ENCODE data around the gene MAN2A2.

The MAN2A2 gene

GRCh38 chr15:90950676-90951075 is 47.6 kb downstream of the MAN2A2 start:
- H2BK5ac ChIP-seq (ENCODE audit: low read length) = no peak overlapping the region
- no peak overlapping the region for H3K14ac ChIP-seq (ENCODE audit: low read length)
- no peak overlapping the region for H3K23ac ChIP-seq (ENCODE audit: low read depth, low read length, poor library complexity)
- no peak overlapping the region for H4K8ac ChIP-seq (ENCODE audit: low read depth, low read length)
- peaks cover 0 to 1% of the 10 kb centered on the region in 2 donors for H3K9me3 ChIP-seq (replicated peaks in 1 of 2; ENCODE audit: control insufficient read depth in 2 of 2, insufficient read depth in 1 of 2, low read depth in 1 of 2, low read length in 2 of 2)
- no CpG with 5 or more reads among the region's 6 CpGs for WGBS, 2 donors (ENCODE audit: extremely low coverage in 2 of 2, insufficient read length in 2 of 2, insufficient replicate concordance in 1 of 2)
- H3K27me3 ChIP-seq (ENCODE audit: control insufficient read depth in 3 of 3, insufficient read depth in 3 of 3, low read depth in 1 of 3, low read length in 3 of 3) = no peaks in the 10 kb centered on the region
- H4K91ac ChIP-seq (ENCODE audit: low read depth, low read length, poor library complexity) = no peak overlapping the region
- peaks cover 56 to 81% of the 10 kb centered on the region in 2 donors for H3K36me3 ChIP-seq (replicated peaks in 1 of 2; ENCODE audit: control insufficient read depth in 2 of 2, insufficient read depth in 2 of 2, low read length in 2 of 2)
- no peak overlapping the region for H2AK5ac ChIP-seq (ENCODE audit: low read depth, low read length)
- no peak overlapping the region for H3K18ac ChIP-seq (ENCODE audit: low read length)
- H3K4ac ChIP-seq (ENCODE audit: low read length) = no peak overlapping the region
- no peak overlapping the region for H2AFZ ChIP-seq (ENCODE audit: low read length)
- no peak overlapping the region for H3K4me2 ChIP-seq (ENCODE audit: insufficient read depth, low read length, poor library complexity, severe bottlenecking)
- H3K4me1 ChIP-seq (ENCODE audit: control insufficient read depth in 2 of 2, insufficient read depth in 1 of 2, low read depth in 1 of 2, low read length in 2 of 2) = no peaks in the 10 kb centered on the region
- no peak overlapping the region for H2BK120ac ChIP-seq (ENCODE audit: low read depth, low read length)
- H3K79me1 ChIP-seq (ENCODE audit: low read depth, low read length) = peaks cover 4% of the 10 kb centered on the region
- no peak overlapping the region for H2BK12ac ChIP-seq (ENCODE audit: low read length)
- H3K27ac ChIP-seq (replicated peaks; ENCODE audit: low read length) = no peak overlapping the region
- no peak overlapping the region for H2BK15ac ChIP-seq (ENCODE audit: low read length)
- DNase-seq (ENCODE audit: low spot score) = no peak
- H3K9ac ChIP-seq (ENCODE audit: low read depth, low read length, poor library complexity) = no peak overlapping the region
- no peak overlapping the region for H3K4me3 ChIP-seq (ENCODE audit: low read length in 2 of 2)

- Histone ChIP-seq H3K36me3 (replicated peaks in 1 of 2; ENCODE audit: control insufficient read depth in 2 of 2, insufficient read depth in 2 of 2, low read length in 2 of 2) (peaks cover 43 to 59% of the 10 kb centered on the region in 2 donors), H2BK120ac (ENCODE audit: low read depth, low read length) (no peak overlapping the region), H3K23ac (ENCODE audit: low read depth, low read length, poor library complexity) (no peak overlapping the region), H3K79me1 (ENCODE audit: low read depth, low read length) (peaks cover 9% of the 10 kb centered on the region), H3K9ac (ENCODE audit: low read depth, low read length, poor library complexity) (peak overlapping the region; percentile 70), H3K4me3 (ENCODE audit: low read length in 2 of 2) (no peak overlapping the region), H2AK5ac (ENCODE audit: low read depth, low read length) (no peak overlapping the region), H2AFZ (ENCODE audit: low read length) (no peak overlapping the region), H4K8ac (ENCODE audit: low read depth, low read length) (no peak overlapping the region), H2BK12ac (ENCODE audit: low read length) (no peak overlapping the region), H3K27me3 (ENCODE audit: control insufficient read depth in 3 of 3, insufficient read depth in 3 of 3, low read depth in 1 of 3, low read length in 3 of 3) (peaks cover 0 to 4% (median 0%) of the 10 kb centered on the region in 3 experiments), H3K4ac (ENCODE audit: low read length) (no peak overlapping the region), H3K9me3 (replicated peaks in 1 of 2; ENCODE audit: control insufficient read depth in 2 of 2, insufficient read depth in 1 of 2, low read depth in 1 of 2, low read length in 2 of 2) (peaks cover 0 to 1% of the 10 kb centered on the region in 2 donors), H3K14ac (ENCODE audit: low read length) (no peak overlapping the region), H3K4me2 (ENCODE audit: insufficient read depth, low read length, poor library complexity, severe bottlenecking) (no peak overlapping the region), H2BK5ac (ENCODE audit: low read length) (peak overlapping the region; percentile 11), H3K4me1 (ENCODE audit: control insufficient read depth in 2 of 2, insufficient read depth in 1 of 2, low read depth in 1 of 2, low read length in 2 of 2) (peaks cover 0 to 10% of the 10 kb centered on the region in 2 donors), H3K27ac (replicated peaks; ENCODE audit: low read length) (no peak overlapping the region), H2BK15ac (ENCODE audit: low read length) (no peak overlapping the region), H4K91ac (ENCODE audit: low read depth, low read length, poor library complexity) (no peak overlapping the region), H3K18ac (ENCODE audit: low read length) (no peak overlapping the region)
- no CpG with 5 or more reads among the region's 14 CpGs for WGBS, 2 donors (ENCODE audit: extremely low coverage in 2 of 2, insufficient read length in 2 of 2, insufficient replicate concordance in 1 of 2)
- no peak for DNase-seq (ENCODE audit: low spot score)
These were observed 50.0 kb downstream of the MAN2A2 start for GRCh38 chr15:90952901-90953677.

GRCh38 chr15:90953947-90954711 is 51.0 kb downstream of the MAN2A2 start:
- peaks cover 0 to 1% of the 10 kb centered on the region in 2 donors for H3K9me3 ChIP-seq (replicated peaks in 1 of 2; ENCODE audit: control insufficient read depth in 2 of 2, insufficient read depth in 1 of 2, low read depth in 1 of 2, low read length in 2 of 2)
- peak overlapping the region; percentile 48 for H4K8ac ChIP-seq (ENCODE audit: low read depth, low read length)
- no peak overlapping the region for H3K27ac ChIP-seq (replicated peaks; ENCODE audit: low read length)
- H3K4ac ChIP-seq (ENCODE audit: low read length) = no peak overlapping the region
- H2AFZ ChIP-seq (ENCODE audit: low read length) = peak overlapping the region; percentile 65
- no peak for DNase-seq (ENCODE audit: low spot score)
- peak overlapping the region; percentile 24 for H3K9ac ChIP-seq (ENCODE audit: low read depth, low read length, poor library complexity)
- no peak overlapping the region for H3K14ac ChIP-seq (ENCODE audit: low read length)
- no peak overlapping the region for H2BK12ac ChIP-seq (ENCODE audit: low read length)
- H4K91ac ChIP-seq (ENCODE audit: low read depth, low read length, poor library complexity) = no peak overlapping the region
- H2BK15ac ChIP-seq (ENCODE audit: low read length) = no peak overlapping the region
- H2BK120ac ChIP-seq (ENCODE audit: low read depth, low read length) = no peak overlapping the region
- peaks cover 0 to 4% (median 0%) of the 10 kb centered on the region in 3 experiments for H3K27me3 ChIP-seq (ENCODE audit: control insufficient read depth in 3 of 3, insufficient read depth in 3 of 3, low read depth in 1 of 3, low read length in 3 of 3)
- no peak overlapping the region for H3K4me3 ChIP-seq (ENCODE audit: low read length in 2 of 2)
- no peak overlapping the region for H3K18ac ChIP-seq (ENCODE audit: low read length)
- peak overlapping the region; percentile 85 for H3K23ac ChIP-seq (ENCODE audit: low read depth, low read length, poor library complexity)
- H3K79me1 ChIP-seq (ENCODE audit: low read depth, low read length) = peaks cover 10% of the 10 kb centered on the region
- WGBS, 2 donors (ENCODE audit: extremely low coverage in 2 of 2, insufficient read length in 2 of 2, insufficient replicate concordance in 1 of 2) = no CpG with 5 or more reads among the region's 16 CpGs
- H2AK5ac ChIP-seq (ENCODE audit: low read depth, low read length) = no peak overlapping the region
- no peak overlapping the region for H3K4me2 ChIP-seq (ENCODE audit: insufficient read depth, low read length, poor library complexity, severe bottlenecking)
- peak overlapping the region; percentile 46 for H2BK5ac ChIP-seq (ENCODE audit: low read length)
- peaks cover 36 to 51% of the 10 kb centered on the region in 2 donors for H3K36me3 ChIP-seq (replicated peaks in 1 of 2; ENCODE audit: control insufficient read depth in 2 of 2, insufficient read depth in 2 of 2, low read length in 2 of 2)
- peaks cover 0 to 10% of the 10 kb centered on the region in 2 donors for H3K4me1 ChIP-seq (ENCODE audit: control insufficient read depth in 2 of 2, insufficient read depth in 1 of 2, low read depth in 1 of 2, low read length in 2 of 2)

Measured in neuronal stem cell (in vitro differentiated cells).